Prostate gland (tissue), 2 donors: Measurements from ENCODE around the gene COL23A1. TPM values are rescaled to one million over a fixed set of nuclear protein-coding genes. Genes with fewer than 3 reads are reported as not detected.

Source experiments
- DNase-seq: peaks from one replicate; pipeline ENCODE4 v3.0.0-alpha.2; 2019; ENCODE audit warnings: low spot score
- H3K27ac ChIP-seq, 2 donors: fragments of 200-600 bp; sonication (generic); 2 replicates each; pipeline ENCODE4 v1.5.1; 2017 to 2019
- H3K27me3 ChIP-seq: fragments of 200-600 bp; sonication (generic); replicated peaks from 2 replicates; pipeline ENCODE4 v1.5.1; 2019; ENCODE audit not compliant: insufficient read depth
- H3K36me3 ChIP-seq, 2 donors: fragments of 200-600 bp; sonication (generic); 1 replicate in 1 of 2; 2 replicates in 1 of 2; pipeline versions ENCODE4 v1.5.1 to v1.8.1; 2017 to 2019
- H3K4me1 ChIP-seq: fragments of 200-600 bp; sonication (generic); replicated peaks from 2 replicates; pipeline ENCODE4 v1.5.1; 2019
- H3K4me3 ChIP-seq, 2 donors: fragments of 200-600 bp; sonication (generic); 2 replicates each; pipeline ENCODE4 v1.5.1; 2017 to 2019
- H3K9me3 ChIP-seq: fragments of 200-600 bp; sonication (generic); 2 replicates; pipeline ENCODE4 v1.5.1; 2017
- CTCF ChIP-seq, 4 experiments: fragments of 200-600 bp in 2 of 4; fragments of 450-650 bp in 2 of 4; sonication (generic) in 2 of 4; IDR thresholded peaks; 1 replicate in 3 of 4; 2 replicates in 1 of 4; pipeline ENCODE4 v1.5.1; 2016 to 2019; ENCODE audit warnings: antibody characterized with exemption in 4 of 4, mild to moderate bottlenecking in 2 of 4, moderate library complexity in 2 of 4
- POLR2A ChIP-seq: fragments of 450-650 bp; IDR thresholded peaks from one replicate; pipeline ENCODE4 v1.6.1; 2016; ENCODE audit warnings: antibody characterized with exemption, mild to moderate bottlenecking
- POLR2AphosphoS5 ChIP-seq: sonication (generic); formaldehyde crosslinking; IDR thresholded peaks from one replicate; pipeline ENCODE4 v1.6.1; 2017; ENCODE audit warnings: antibody characterized with exemption
- WGBS: methylation state at CpG from one replicate; pipeline ENCODE4 v1.1.5; 2018; 5-methylcytosine and 5-hydroxymethylcytosine counted together
- intact Hi-C: fragments of 100-400 bp; cut with DNase I; formaldehyde crosslinking; loops from one replicate; pipeline ENCODE4 v1.14.2; 2022
- total RNA-seq, 2 donors: library from RNA; depleted of rRNA; stranded (reverse); fragments of >200 nt; gene quantifications; one replicate each; pipeline ENCODE4 v1.1.0, GENCODE V29; 2016

The COL23A1 gene
- total RNA-seq, 2 donors from 2014 or later: 2.7 to 6.1 TPM

- DNase-seq: no peak
- Histone ChIP-seq H3K27me3 (no peaks in the 10 kb centered on the region), H3K4me3 (no peak overlapping the region), H3K36me3 (no peaks in the 10 kb centered on the region), H3K9me3 (no peaks in the 10 kb centered on the region), H3K27ac (no peak overlapping the region), H3K4me1 (no peaks in the 10 kb centered on the region)
- intact Hi-C loops: no loop called here
- TF ChIP-seq CTCF (IDR thresholded peaks at IDR 0.05) (no peak), POLR2AphosphoS5 (no peak), POLR2A (no peak)
Measured at GRCh38 chr5:178295589-178295988, 294.6 kb downstream of the COL23A1 start.

GRCh38 chr5:178293815-178294214 lies 296.4 kb downstream of the COL23A1 start:
- H3K27ac ChIP-seq: no peak overlapping the region
- WGBS: 94% methylated on average over 7 of the region's 7 CpGs
- no peaks in the 10 kb centered on the region for H3K27me3 ChIP-seq
- intact Hi-C loops: no loop called here
- no peaks in the 10 kb centered on the region for H3K4me1 ChIP-seq
- H3K4me3 ChIP-seq: no peak overlapping the region
- H3K9me3 ChIP-seq: no peaks in the 10 kb centered on the region
- H3K36me3 ChIP-seq: no peaks in the 10 kb centered on the region
- TF ChIP-seq POLR2A (no peak), POLR2AphosphoS5 (no peak), CTCF (IDR thresholded peaks at IDR 0.05) (no peak)
- no peak for DNase-seq

- 68% methylated on average over 6 of the region's 6 CpGs for WGBS
- Histone ChIP-seq H3K36me3 (no peaks in the 10 kb centered on the region), H3K4me3 (no peak overlapping the region), H3K27me3 (no peaks in the 10 kb centered on the region), H3K9me3 (no peaks in the 10 kb centered on the region), H3K27ac (no peak overlapping the region), H3K4me1 (no peaks in the 10 kb centered on the region)
- TF ChIP-seq POLR2AphosphoS5: no peak
- no peak for TF ChIP-seq CTCF (IDR thresholded peaks at IDR 0.05)
- no peak for TF ChIP-seq POLR2A
- DNase-seq: no peak
- intact Hi-C loops: no loop called here
Measured at GRCh38 chr5:178293400-178293799, 296.8 kb downstream of the COL23A1 start.

GRCh38 chr5:178292826-178293205 lies 297.4 kb downstream of the COL23A1 start:
- no peaks in the 10 kb centered on the region for H3K36me3 ChIP-seq
- H3K27ac ChIP-seq: no peak overlapping the region
- no peaks in the 10 kb centered on the region for H3K4me1 ChIP-seq
- no peaks in the 10 kb centered on the region for H3K9me3 ChIP-seq
- intact Hi-C loops: no loop called here
- WGBS: 91% methylated on average over 3 of the region's 3 CpGs
- H3K4me3 ChIP-seq: no peak overlapping the region
- H3K27me3 ChIP-seq: no peaks in the 10 kb centered on the region
- TF ChIP-seq CTCF (IDR thresholded peaks at IDR 0.05) (no peak), POLR2AphosphoS5 (no peak), POLR2A (no peak)
- DNase-seq: no peak

- H3K4me3 ChIP-seq: no peak overlapping the region
- DNase-seq: no peak
- no peaks in the 10 kb centered on the region for H3K36me3 ChIP-seq
- no peaks in the 10 kb centered on the region for H3K27me3 ChIP-seq
- WGBS: 90% methylated on average over 15 of the region's 15 CpGs
- no peak overlapping the region for H3K27ac ChIP-seq
- no peaks in the 10 kb centered on the region for H3K4me1 ChIP-seq
- H3K9me3 ChIP-seq: no peaks in the 10 kb centered on the region
- intact Hi-C loops: no loop called here
- TF ChIP-seq POLR2AphosphoS5 (no peak), CTCF (IDR thresholded peaks at IDR 0.05) (no peak), POLR2A (no peak)
Measured at GRCh38 chr5:178291969-178292825, 298.0 kb downstream of the COL23A1 start.
